Neural progenitor cell (in vitro differentiated cells): ENCODE results near the gene BRD3.

ENCODE experiments used
- EZH2 ChIP-seq: fragments of 200-600 bp; sonication (generic); IDR thresholded peaks from 2 replicates; pipeline ENCODE4 v1.6.1; 2017; ENCODE audit warnings: antibody characterized with exemption, mild to moderate bottlenecking, moderate library complexity
- EZH2phosphoT487 ChIP-seq: fragments of 200-600 bp; sonication (generic); IDR thresholded peaks from 2 replicates; pipeline ENCODE4 v1.6.1; 2017; ENCODE audit warnings: antibody characterized with exemption
- TF ChIP-seq, protein P1 (sequence below): fragments of 200-600 bp; sonication (generic); IDR thresholded peaks from 2 replicates; pipeline ENCODE4 v1.5.1; 2017; ENCODE audit warnings: antibody characterized with exemption, mild to moderate bottlenecking

DNA sequence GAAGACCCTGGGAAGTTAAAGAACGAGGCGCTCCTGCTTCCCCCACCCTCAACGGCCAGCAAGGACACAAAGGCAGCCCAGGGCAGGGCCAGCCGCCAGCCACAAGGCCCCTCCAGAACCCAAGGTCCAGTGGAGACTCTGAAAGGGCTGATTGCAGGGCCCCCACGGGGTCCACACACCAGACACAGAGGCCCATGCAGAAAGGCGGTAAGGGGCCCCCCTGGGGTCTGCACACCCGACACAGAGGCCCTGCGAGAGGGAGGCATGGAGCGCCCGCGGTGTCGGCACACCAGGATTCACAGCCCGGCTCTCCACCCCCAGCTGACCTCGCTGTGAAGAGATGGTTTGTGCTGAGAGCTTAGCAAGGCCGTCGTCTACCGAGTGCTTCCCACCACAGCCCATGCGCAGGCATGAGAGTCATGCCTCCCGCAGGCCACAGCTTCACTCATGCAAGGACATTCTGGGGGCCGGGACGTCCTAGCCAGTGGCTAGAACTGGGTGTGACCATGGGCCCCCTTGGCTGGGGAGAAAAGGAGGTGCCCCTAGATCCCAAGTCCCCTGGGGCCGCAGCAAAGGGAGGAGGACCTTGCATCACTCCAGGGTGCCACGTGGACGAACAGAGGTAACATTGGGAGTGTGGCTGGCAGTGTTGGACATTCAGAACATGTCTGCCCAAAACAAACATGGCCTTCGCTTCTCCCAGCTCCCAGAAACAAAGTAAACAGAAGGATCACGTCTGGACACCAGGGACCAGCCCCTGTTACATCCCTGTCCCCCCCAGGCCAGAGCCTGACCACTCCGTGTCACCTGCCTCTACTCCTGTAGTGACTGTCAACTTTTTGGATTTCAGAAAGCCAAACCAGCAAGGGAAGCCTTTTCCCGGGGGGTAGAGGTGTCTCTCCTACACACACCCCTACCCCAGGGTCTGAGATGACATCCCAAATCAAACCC lies 9.8 kb downstream of the BRD3 start:
- TF ChIP-seq, protein P1, sequence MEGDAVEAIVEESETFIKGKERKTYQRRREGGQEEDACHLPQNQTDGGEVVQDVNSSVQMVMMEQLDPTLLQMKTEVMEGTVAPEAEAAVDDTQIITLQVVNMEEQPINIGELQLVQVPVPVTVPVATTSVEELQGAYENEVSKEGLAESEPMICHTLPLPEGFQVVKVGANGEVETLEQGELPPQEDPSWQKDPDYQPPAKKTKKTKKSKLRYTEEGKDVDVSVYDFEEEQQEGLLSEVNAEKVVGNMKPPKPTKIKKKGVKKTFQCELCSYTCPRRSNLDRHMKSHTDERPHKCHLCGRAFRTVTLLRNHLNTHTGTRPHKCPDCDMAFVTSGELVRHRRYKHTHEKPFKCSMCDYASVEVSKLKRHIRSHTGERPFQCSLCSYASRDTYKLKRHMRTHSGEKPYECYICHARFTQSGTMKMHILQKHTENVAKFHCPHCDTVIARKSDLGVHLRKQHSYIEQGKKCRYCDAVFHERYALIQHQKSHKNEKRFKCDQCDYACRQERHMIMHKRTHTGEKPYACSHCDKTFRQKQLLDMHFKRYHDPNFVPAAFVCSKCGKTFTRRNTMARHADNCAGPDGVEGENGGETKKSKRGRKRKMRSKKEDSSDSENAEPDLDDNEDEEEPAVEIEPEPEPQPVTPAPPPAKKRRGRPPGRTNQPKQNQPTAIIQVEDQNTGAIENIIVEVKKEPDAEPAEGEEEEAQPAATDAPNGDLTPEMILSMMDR = no peak
- TF ChIP-seq EZH2 (no peak), EZH2phosphoT487 (no peak)
